DND-41 (cell line): ENCODE results near the gene GFOD2.

Experiments
- ATAC-seq: fragments of 200-7000 bp; cut with Tn5 transposase; 3 replicates; pipeline ENCODE4 v1.9.1; 2021; ENCODE audit warnings: low read depth; ENCODE audit not compliant: insufficient read depth
- DNase-seq: peaks from one replicate; pipeline ENCODE4 v3.0.0-alpha.2; 2020
- H2AFZ ChIP-seq: 2 replicates; pipeline ENCODE4 v1.6.0; 2012; ENCODE audit warnings: low read depth, low read length
- H3K27ac ChIP-seq: 2 replicates; pipeline ENCODE4 v1.5.1; 2012; ENCODE audit warnings: low read length, inconsistent platforms
- H3K27me3 ChIP-seq: fragments of 200-600 bp; sonication (generic); 2 replicates; pipeline ENCODE4 v1.6.0; 2012; ENCODE audit warnings: low read length, mild to moderate bottlenecking, inconsistent platforms; ENCODE audit not compliant: insufficient read depth, poor library complexity
- H3K36me3 ChIP-seq: 2 replicates; pipeline ENCODE4 v1.5.1; 2012; ENCODE audit warnings: low read length, inconsistent platforms; ENCODE audit not compliant: insufficient read depth
- H3K4me1 ChIP-seq: 2 replicates; pipeline ENCODE4 v1.5.1; 2012; ENCODE audit warnings: mild to moderate bottlenecking, low read length; ENCODE audit not compliant: insufficient read depth
- H3K4me2 ChIP-seq: 2 replicates; pipeline ENCODE4 v1.6.0; 2012; ENCODE audit warnings: mild to moderate bottlenecking, moderate library complexity, low read length, inconsistent platforms; ENCODE audit not compliant: insufficient read depth
- H3K4me3 ChIP-seq, 2 experiments: fragments of 200-600 bp in 1 of 2; shearing (Covaris generic) in 1 of 2; 2 replicates each; pipeline ENCODE4 v1.5.1; 2012 to 2016; ENCODE audit warnings: inconsistent platforms in 2 of 2, low read length in 2 of 2, mild to moderate bottlenecking in 2 of 2, low read depth in 1 of 2, moderate library complexity in 1 of 2
- H3K79me2 ChIP-seq: 2 replicates; pipeline ENCODE4 v1.6.0; 2012; ENCODE audit warnings: low read length, inconsistent platforms; ENCODE audit not compliant: insufficient read depth
- H3K9ac ChIP-seq: 2 replicates; pipeline ENCODE4 v1.6.0; 2012; ENCODE audit warnings: low read depth, mild to moderate bottlenecking, inconsistent platforms, low read length, moderate library complexity
- H3K9me3 ChIP-seq: 2 replicates; pipeline ENCODE4 v1.5.1; 2012; ENCODE audit warnings: low read length, moderate library complexity, mild to moderate bottlenecking, inconsistent platforms; ENCODE audit not compliant: insufficient read depth, severe bottlenecking
- H4K20me1 ChIP-seq: 2 replicates; pipeline ENCODE4 v1.6.0; 2012; ENCODE audit warnings: low read length; ENCODE audit not compliant: insufficient read depth
- EZH2 ChIP-seq: IDR thresholded peaks from 3 replicates; pipeline ENCODE4 v1.6.1; 2012; ENCODE audit warnings: borderline replicate concordance, low read depth, mild to moderate bottlenecking, moderate library complexity, low read length, inconsistent platforms; ENCODE audit not compliant: severe bottlenecking
- TF ChIP-seq, protein P1 (sequence below): IDR thresholded peaks from 2 replicates; pipeline ENCODE4 v1.5.1; 2012; ENCODE audit warnings: borderline replicate concordance, low read length, moderate library complexity, mild to moderate bottlenecking; ENCODE audit not compliant: poor library complexity, severe bottlenecking; ENCODE audit errors: extremely low read depth

Gene GFOD2

DNA sequence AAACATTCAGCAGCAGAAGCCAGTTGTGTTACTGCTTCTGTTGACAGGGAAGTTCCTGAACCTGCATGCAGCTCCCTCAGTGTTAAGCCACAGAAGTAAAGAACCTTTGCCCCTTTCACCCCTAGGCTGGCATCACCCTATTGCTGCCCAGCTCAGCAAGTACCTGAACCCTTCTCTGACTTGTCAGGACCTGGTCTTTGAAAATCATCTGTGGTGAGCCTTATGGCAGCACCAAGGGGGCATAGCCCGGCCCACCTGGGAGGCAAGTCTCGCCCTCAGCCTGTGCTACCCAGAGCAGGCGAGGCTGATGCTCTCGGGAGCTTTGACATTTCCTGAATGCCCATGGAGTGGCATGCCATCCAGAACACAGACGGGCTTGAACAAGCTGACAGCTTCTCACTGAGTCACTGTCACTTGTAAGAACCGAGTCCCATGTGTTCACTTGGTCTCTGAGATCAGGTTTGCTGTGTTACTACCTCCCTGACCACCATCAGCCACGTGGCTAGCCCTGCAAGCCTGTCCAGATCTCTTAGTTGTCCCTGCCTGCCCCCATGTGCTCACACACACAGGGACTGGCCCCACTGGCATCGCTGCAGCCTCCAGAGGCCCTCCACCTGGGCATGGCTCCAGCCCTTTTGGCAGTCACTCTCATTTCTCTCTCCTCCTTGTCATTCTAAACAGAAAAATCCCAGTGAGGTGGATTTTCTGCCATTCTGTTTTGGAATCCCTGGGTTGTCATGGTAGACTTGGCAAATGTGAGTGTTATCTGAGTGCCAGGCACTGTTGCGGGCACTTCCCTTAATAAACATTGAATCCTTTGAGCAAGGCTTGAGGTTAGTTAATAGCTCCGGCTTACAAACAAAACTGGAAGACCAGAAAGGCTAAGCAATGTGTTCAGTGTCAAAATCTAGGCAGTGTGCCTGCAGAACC, 77.1 kb downstream of the GFOD2 start:
- H3K9me3 ChIP-seq = no peaks in the 10 kb centered on the region
- no peaks in the 10 kb centered on the region for H3K27me3 ChIP-seq
- no peak overlapping the region for H3K9ac ChIP-seq
- peaks cover 9% of the 10 kb centered on the region; the same call in 1 of the 2 replicates for H4K20me1 ChIP-seq
- no peak overlapping the region for H3K4me3 ChIP-seq
- no peak overlapping the region for H3K4me2 ChIP-seq
- H3K4me1 ChIP-seq = peaks cover 32% of the 10 kb centered on the region
- DNase-seq = no peak
- no peak overlapping the region for H2AFZ ChIP-seq
- no peak overlapping the region for H3K27ac ChIP-seq
- no peak for ATAC-seq
- H3K79me2 ChIP-seq = peaks cover 27% of the 10 kb centered on the region
- H3K36me3 ChIP-seq = peaks cover 39% of the 10 kb centered on the region
- no peak for TF ChIP-seq EZH2
- TF ChIP-seq, protein P1, sequence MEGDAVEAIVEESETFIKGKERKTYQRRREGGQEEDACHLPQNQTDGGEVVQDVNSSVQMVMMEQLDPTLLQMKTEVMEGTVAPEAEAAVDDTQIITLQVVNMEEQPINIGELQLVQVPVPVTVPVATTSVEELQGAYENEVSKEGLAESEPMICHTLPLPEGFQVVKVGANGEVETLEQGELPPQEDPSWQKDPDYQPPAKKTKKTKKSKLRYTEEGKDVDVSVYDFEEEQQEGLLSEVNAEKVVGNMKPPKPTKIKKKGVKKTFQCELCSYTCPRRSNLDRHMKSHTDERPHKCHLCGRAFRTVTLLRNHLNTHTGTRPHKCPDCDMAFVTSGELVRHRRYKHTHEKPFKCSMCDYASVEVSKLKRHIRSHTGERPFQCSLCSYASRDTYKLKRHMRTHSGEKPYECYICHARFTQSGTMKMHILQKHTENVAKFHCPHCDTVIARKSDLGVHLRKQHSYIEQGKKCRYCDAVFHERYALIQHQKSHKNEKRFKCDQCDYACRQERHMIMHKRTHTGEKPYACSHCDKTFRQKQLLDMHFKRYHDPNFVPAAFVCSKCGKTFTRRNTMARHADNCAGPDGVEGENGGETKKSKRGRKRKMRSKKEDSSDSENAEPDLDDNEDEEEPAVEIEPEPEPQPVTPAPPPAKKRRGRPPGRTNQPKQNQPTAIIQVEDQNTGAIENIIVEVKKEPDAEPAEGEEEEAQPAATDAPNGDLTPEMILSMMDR = no peak

DNA sequence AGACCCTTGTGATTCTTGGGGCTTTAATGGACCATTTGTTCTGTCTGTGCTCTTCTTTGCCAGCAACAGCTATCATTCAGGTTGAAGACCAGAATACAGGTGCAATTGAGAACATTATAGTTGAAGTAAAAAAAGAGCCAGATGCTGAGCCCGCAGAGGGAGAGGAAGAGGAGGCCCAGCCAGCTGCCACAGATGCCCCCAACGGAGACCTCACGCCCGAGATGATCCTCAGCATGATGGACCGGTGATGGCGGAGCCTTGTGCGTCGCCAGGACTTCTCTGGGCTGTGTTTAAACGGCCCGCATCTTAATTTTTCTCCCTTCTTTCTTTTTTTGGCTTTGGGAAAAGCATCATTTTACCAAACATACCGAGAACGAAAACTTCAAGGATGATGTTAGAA, 81.5 kb downstream of the GFOD2 start:
- H3K9me3 ChIP-seq = no peaks in the 10 kb centered on the region
- H3K27me3 ChIP-seq = no peaks in the 10 kb centered on the region
- no peak overlapping the region for H3K4me3 ChIP-seq
- TF ChIP-seq, protein P1 = no peak
- TF ChIP-seq EZH2 = no peak
- no peak overlapping the region for H3K4me2 ChIP-seq
- DNase-seq = no peak
- no peak for ATAC-seq
- H3K36me3 ChIP-seq = peaks cover 68% of the 10 kb centered on the region
- H3K27ac ChIP-seq = no peak overlapping the region
- no peaks in the 10 kb centered on the region for H3K4me1 ChIP-seq
- H2AFZ ChIP-seq = no peak overlapping the region
- H3K79me2 ChIP-seq = peaks cover 19% of the 10 kb centered on the region
- H3K9ac ChIP-seq = no peak overlapping the region
- peaks cover 26% of the 10 kb centered on the region; the same call in 1 of the 2 replicates for H4K20me1 ChIP-seq

DNA sequence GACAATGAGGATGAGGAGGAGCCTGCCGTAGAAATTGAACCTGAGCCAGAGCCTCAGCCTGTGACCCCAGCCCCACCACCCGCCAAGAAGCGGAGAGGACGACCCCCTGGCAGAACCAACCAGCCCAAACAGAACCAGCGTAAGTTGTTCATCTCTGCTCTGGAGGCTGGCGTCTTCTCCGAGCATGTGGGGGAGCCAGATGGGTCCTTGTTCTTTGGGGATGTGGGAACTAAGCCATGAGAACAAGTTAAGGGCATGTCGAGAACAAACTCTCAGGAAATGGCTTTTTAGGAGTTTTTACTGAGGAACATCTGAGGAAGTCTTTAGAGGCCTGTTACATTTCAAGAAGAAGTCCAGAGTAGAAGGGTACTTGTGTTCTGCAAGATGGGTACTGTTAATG, 82.4 kb downstream of the GFOD2 start:
- DNase-seq (no peak), ATAC-seq (no peak)
- Histone ChIP-seq H3K4me3 (no peak overlapping the region), H3K27ac (no peak overlapping the region), H3K36me3 (peaks cover 77% of the 10 kb centered on the region), H3K9ac (no peak overlapping the region), H3K79me2 (peaks cover 26% of the 10 kb centered on the region), H3K4me1 (no peaks in the 10 kb centered on the region), H4K20me1 (peaks cover 33% of the 10 kb centered on the region; the same call in 1 of the 2 replicates), H2AFZ (no peak overlapping the region), H3K4me2 (no peak overlapping the region), H3K9me3 (no peaks in the 10 kb centered on the region), H3K27me3 (no peaks in the 10 kb centered on the region)
- TF ChIP-seq, protein P1 = no peak
